Measurements from ENCODE around the gene FAM210B.

DNA sequence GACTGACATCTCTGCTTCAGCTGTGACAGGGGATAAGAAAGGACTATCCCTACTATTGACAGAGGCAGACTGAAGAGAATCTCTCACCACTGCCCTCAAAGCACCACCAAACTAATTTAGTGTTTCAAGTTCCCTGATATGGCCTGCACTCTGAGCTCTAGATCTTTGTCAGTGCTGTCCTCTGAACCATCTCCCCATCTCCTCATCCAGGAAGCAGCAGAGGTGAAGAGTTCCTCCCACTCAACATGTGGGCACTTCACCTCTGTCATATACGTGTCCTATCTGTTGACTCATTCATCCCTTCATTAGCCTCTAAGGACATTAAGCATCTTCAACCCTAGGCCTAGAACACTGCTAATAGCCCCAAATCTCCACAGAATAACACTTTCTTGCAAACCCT, 14.1 kb downstream of the FAM210B start:
- TF ChIP-seq, protein P1, sequence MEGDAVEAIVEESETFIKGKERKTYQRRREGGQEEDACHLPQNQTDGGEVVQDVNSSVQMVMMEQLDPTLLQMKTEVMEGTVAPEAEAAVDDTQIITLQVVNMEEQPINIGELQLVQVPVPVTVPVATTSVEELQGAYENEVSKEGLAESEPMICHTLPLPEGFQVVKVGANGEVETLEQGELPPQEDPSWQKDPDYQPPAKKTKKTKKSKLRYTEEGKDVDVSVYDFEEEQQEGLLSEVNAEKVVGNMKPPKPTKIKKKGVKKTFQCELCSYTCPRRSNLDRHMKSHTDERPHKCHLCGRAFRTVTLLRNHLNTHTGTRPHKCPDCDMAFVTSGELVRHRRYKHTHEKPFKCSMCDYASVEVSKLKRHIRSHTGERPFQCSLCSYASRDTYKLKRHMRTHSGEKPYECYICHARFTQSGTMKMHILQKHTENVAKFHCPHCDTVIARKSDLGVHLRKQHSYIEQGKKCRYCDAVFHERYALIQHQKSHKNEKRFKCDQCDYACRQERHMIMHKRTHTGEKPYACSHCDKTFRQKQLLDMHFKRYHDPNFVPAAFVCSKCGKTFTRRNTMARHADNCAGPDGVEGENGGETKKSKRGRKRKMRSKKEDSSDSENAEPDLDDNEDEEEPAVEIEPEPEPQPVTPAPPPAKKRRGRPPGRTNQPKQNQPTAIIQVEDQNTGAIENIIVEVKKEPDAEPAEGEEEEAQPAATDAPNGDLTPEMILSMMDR (IDR thresholded peaks at IDR 0.05): no peak
- no peak for TF ChIP-seq POLR2A (IDR thresholded peaks at IDR 0.05)

Data from thyroid gland (tissue), 4 donors.